Liver (tissue), 9 donors: ENCODE measurements around the gene NRG3. TPM values are rescaled to one million over a fixed set of nuclear protein-coding genes. Genes with fewer than 3 reads are reported as not detected.

Experiments
- DNase-seq: peaks from one replicate; pipeline ENCODE4 v3.0.0-alpha.2; 2017; ENCODE audit warnings: low spot score
- H3K27ac ChIP-seq, 2 donors: one replicate each; pipeline ENCODE4 v1.7.0; 2013; ENCODE audit warnings: inconsistent platforms in 2 of 2, low read length in 2 of 2, control low read depth in 1 of 2, low read depth in 1 of 2, mild to moderate bottlenecking in 1 of 2
- H3K27me3 ChIP-seq, 4 donors: one replicate each; pipeline versions ENCODE4 v1.6.1 to v1.7.0; 2013; ENCODE audit warnings: low read length in 3 of 4, inconsistent platforms in 1 of 4, mild to moderate bottlenecking in 1 of 4, moderate library complexity in 1 of 4; ENCODE audit not compliant: control insufficient read depth in 4 of 4, insufficient read depth in 4 of 4
- H3K36me3 ChIP-seq, 4 donors: one replicate each; pipeline versions ENCODE4 v1.6.1 to v1.7.0; 2013; ENCODE audit warnings: low read length in 3 of 4, mild to moderate bottlenecking in 3 of 4, low read depth in 1 of 4, moderate library complexity in 1 of 4; ENCODE audit not compliant: control insufficient read depth in 4 of 4, insufficient read depth in 3 of 4
- H3K4me1 ChIP-seq, 4 donors: one replicate each; pipeline versions ENCODE4 v1.6.1 to v1.7.0; 2013; ENCODE audit warnings: low read length in 3 of 4, mild to moderate bottlenecking in 3 of 4, moderate library complexity in 1 of 4; ENCODE audit not compliant: control insufficient read depth in 4 of 4, insufficient read depth in 4 of 4
- H3K4me3 ChIP-seq, 3 donors: one replicate each; pipeline versions ENCODE4 v1.6.1 to v1.7.0; 2013; ENCODE audit warnings: low read length in 3 of 3, control low read depth in 1 of 3, low read depth in 1 of 3, mild to moderate bottlenecking in 1 of 3
- H3K9ac ChIP-seq, 2 donors: one replicate each; pipeline ENCODE4 v1.7.0; 2013; ENCODE audit warnings: low read length in 2 of 2, mild to moderate bottlenecking in 2 of 2, moderate library complexity in 2 of 2, control low read depth in 1 of 2, low read depth in 1 of 2
- H3K9me3 ChIP-seq, 4 donors: one replicate each; pipeline versions ENCODE4 v1.6.1 to v1.7.0; 2013; ENCODE audit warnings: low read length in 3 of 4; ENCODE audit not compliant: control insufficient read depth in 4 of 4
- EGR1 ChIP-seq, 2 donors: IDR thresholded peaks; 2 replicates each; pipeline ENCODE4 v1.6.1; 2016 to 2018; ENCODE audit warnings: antibody characterized with exemption in 2 of 2, low read depth in 2 of 2
- FOXA1 ChIP-seq: IDR thresholded peaks from 2 replicates; pipeline ENCODE4 v1.6.1; 2016; ENCODE audit warnings: antibody characterized with exemption
- FOXA2 ChIP-seq: IDR thresholded peaks from 2 replicates; pipeline ENCODE4 v1.6.1; 2016; ENCODE audit warnings: antibody characterized with exemption
- GABPA ChIP-seq, 2 donors: IDR thresholded peaks in 1 of 2; conservative IDR thresholded peaks in 1 of 2; 2 replicates each; pipeline ENCODE4 v1.6.1; 2016; ENCODE audit warnings: antibody characterized with exemption in 2 of 2, mild to moderate bottlenecking in 1 of 2, moderate library complexity in 1 of 2
- HNF4A ChIP-seq, 2 donors: conservative IDR thresholded peaks; 2 replicates each; pipeline ENCODE4 v1.6.1; 2016; ENCODE audit warnings: antibody characterized with exemption in 2 of 2, mild to moderate bottlenecking in 2 of 2
- HNF4G ChIP-seq: IDR thresholded peaks from 2 replicates; pipeline ENCODE4 v1.6.1; 2016; ENCODE audit warnings: antibody characterized with exemption
- JUND ChIP-seq, 2 donors: IDR thresholded peaks; 2 replicates each; pipeline ENCODE4 v1.6.1; 2016; ENCODE audit warnings: antibody characterized with exemption in 2 of 2
- NR2F2 ChIP-seq: IDR thresholded peaks from 2 replicates; pipeline ENCODE4 v1.6.1; 2016; ENCODE audit warnings: antibody characterized with exemption
- RAD21 ChIP-seq, 2 donors: IDR thresholded peaks; 2 replicates each; pipeline ENCODE4 v1.6.1; 2016; ENCODE audit warnings: antibody characterized with exemption in 2 of 2, mild to moderate bottlenecking in 2 of 2
- RXRA ChIP-seq, 2 donors: IDR thresholded peaks; 2 replicates each; pipeline ENCODE4 v1.6.1; 2017 to 2018; ENCODE audit warnings: antibody characterized with exemption in 2 of 2, mild to moderate bottlenecking in 1 of 2
- SP1 ChIP-seq: IDR thresholded peaks from 2 replicates; pipeline ENCODE4 v1.6.1; 2018; ENCODE audit warnings: antibody characterized with exemption, mild to moderate bottlenecking
- TAF1 ChIP-seq: conservative IDR thresholded peaks from 2 replicates; pipeline ENCODE4 v1.6.1; 2016; ENCODE audit warnings: antibody characterized with exemption, mild to moderate bottlenecking
- YY1 ChIP-seq: IDR thresholded peaks from 2 replicates; pipeline ENCODE4 v1.6.1; 2016; ENCODE audit warnings: antibody characterized with exemption, mild to moderate bottlenecking
- WGBS: extraction: QIAGEN DNeasy Blood & Tissue Kit; methylation state at CpG from one replicate; pipeline ENCODE4 v1.1.7; 2013; 5-methylcytosine and 5-hydroxymethylcytosine counted together
- polyA plus RNA-seq, 2 donors: library from polyadenylated mRNA; stranded (reverse) in 1 of 2; unstranded in 1 of 2; fragments of 200-250 nt in 1 of 2; fragments of >200 nt in 1 of 2; fragmentation: Nextera tagmentation in 1 of 2; extraction: Ambion mirVana in 1 of 2; gene quantifications; one replicate each; pipeline versions ENCODE4 v1.2.1 to v1.2.3, GENCODE V29; 2013 to 2015
- total RNA-seq, 2 donors: library from RNA; depleted of rRNA; stranded (reverse); fragments of >200 nt; gene quantifications; one replicate each; pipeline ENCODE4 v1.2.3, GENCODE V29; 2014
- TF ChIP-seq, protein P1 (sequence below): IDR thresholded peaks from 2 replicates; pipeline ENCODE4 v1.6.1; 2016; ENCODE audit warnings: antibody characterized with exemption, mild to moderate bottlenecking
- TF ChIP-seq, protein P2 (sequence below): IDR thresholded peaks from 2 replicates; pipeline ENCODE4 v1.6.1; 2016; ENCODE audit warnings: antibody characterized with exemption
- TF ChIP-seq, protein P3 (sequence below): fragments of 150-350 bp; IDR thresholded peaks from 2 replicates; pipeline ENCODE4 v1.5.1; 2017; ENCODE audit warnings: improper control_type of control experiment, low read depth, low read length; ENCODE audit not compliant: missing input control
- TF ChIP-seq, protein P4 (sequence below): IDR thresholded peaks from 2 replicates; pipeline ENCODE4 v1.6.1; 2016; ENCODE audit warnings: antibody characterized with exemption
- TF ChIP-seq, protein P5 (sequence below): IDR thresholded peaks from 2 replicates; pipeline ENCODE4 v1.6.1; 2016; ENCODE audit warnings: antibody characterized with exemption
- donor health status: healthy.
- donor health status: healthy.
- donor health status: healthy.
- donor health status: healthy.
- donor health status: healthy.

The NRG3 gene
- total and polyA plus RNA-seq, 4 donors: 0.24 to 3.7 (median 0.38) TPM

DNA sequence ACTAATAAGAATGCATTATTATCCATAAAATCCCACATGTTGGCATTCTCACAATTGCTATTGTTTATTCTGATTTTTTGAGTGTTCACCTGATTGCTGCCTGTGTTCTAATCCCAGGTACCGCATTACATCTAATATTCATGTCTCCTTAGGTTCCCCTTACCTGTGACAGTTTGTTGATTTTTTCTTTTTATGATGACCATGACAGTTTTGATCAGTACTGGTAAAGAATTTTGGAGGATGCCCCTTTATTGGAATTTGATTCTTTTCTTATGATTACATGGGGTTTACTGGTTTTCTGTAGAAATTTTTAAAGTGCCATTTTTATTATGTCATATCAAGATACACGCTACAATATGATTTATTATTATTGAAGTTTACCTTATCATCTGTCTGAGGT, 1091.1 kb downstream of the NRG3 start (continued):
- TF ChIP-seq, protein P1, sequence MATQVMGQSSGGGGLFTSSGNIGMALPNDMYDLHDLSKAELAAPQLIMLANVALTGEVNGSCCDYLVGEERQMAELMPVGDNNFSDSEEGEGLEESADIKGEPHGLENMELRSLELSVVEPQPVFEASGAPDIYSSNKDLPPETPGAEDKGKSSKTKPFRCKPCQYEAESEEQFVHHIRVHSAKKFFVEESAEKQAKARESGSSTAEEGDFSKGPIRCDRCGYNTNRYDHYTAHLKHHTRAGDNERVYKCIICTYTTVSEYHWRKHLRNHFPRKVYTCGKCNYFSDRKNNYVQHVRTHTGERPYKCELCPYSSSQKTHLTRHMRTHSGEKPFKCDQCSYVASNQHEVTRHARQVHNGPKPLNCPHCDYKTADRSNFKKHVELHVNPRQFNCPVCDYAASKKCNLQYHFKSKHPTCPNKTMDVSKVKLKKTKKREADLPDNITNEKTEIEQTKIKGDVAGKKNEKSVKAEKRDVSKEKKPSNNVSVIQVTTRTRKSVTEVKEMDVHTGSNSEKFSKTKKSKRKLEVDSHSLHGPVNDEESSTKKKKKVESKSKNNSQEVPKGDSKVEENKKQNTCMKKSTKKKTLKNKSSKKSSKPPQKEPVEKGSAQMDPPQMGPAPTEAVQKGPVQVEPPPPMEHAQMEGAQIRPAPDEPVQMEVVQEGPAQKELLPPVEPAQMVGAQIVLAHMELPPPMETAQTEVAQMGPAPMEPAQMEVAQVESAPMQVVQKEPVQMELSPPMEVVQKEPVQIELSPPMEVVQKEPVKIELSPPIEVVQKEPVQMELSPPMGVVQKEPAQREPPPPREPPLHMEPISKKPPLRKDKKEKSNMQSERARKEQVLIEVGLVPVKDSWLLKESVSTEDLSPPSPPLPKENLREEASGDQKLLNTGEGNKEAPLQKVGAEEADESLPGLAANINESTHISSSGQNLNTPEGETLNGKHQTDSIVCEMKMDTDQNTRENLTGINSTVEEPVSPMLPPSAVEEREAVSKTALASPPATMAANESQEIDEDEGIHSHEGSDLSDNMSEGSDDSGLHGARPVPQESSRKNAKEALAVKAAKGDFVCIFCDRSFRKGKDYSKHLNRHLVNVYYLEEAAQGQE: no peak

DNA sequence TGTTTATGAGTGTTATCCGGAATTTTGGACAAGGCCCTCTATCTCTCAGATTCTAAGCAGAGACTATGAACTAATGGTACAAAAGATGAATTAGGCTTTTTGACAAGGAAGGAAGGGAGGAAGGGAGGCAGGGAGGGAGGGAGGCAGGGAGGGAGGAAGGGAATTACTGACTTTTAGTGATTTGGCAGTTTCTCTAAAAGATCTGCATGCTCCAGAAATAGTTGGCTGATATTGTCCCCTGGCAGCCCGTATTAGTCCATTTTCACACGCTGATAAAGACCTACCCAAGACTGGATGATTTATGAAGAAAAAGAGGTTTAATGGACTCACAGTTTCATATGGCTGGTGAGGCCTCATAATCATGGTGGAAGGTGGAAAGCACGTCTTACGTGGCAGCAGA, 1093.5 kb downstream of the NRG3 start:
- TF ChIP-seq RAD21 (IDR thresholded peaks at IDR 0.05) (no peak), HNF4A (conservative IDR thresholded peaks at IDR 0.05) (no peak), JUND (IDR thresholded peaks at IDR 0.05) (no peak), FOXA1 (no peak), FOXA2 (no peak), RXRA (IDR thresholded peaks at IDR 0.05) (no peak), HNF4G (no peak), GABPA (IDR thresholded peaks at IDR 0.05 in 1 of 2, conservative IDR thresholded peaks at IDR 0.05 in 1 of 2) (no peak)
- TF ChIP-seq, protein P2, sequence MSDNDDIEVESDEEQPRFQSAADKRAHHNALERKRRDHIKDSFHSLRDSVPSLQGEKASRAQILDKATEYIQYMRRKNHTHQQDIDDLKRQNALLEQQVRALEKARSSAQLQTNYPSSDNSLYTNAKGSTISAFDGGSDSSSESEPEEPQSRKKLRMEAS: no peak
- Histone ChIP-seq H3K9me3 (no peaks in the 10 kb centered on the region), H3K27ac (no peak overlapping the region), H3K4me1 (no peaks in the 10 kb centered on the region), H3K27me3 (no peaks in the 10 kb centered on the region), H3K36me3 (no peaks in the 10 kb centered on the region), H3K4me3 (no peak overlapping the region), H3K9ac (no peak overlapping the region)
- no peak for DNase-seq
- WGBS: 77% methylated on average over 5 of the region's 5 CpGs

DNA sequence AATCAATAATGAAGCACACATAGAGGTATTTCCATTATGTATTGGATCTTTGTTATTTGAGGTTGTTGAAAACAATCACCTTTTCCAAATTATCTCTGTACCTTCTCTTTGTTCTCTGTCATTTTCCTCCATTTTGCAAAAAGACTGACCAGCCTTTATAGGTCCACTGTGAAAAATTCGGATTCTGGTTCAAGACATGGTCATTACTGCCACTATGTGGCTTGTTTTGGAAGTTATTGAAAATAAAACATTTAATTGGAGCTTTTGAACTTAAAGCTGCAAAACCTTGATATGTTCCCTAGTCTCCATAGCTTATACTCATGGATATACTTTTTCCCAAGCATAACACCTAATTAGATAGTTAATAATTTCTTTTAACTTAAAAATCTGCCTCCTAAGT, 1094.4 kb downstream of the NRG3 start:
- no peak for DNase-seq
- H3K27ac ChIP-seq: no peak overlapping the region
- no peak overlapping the region for H3K9ac ChIP-seq
- no peaks in the 10 kb centered on the region for H3K27me3 ChIP-seq
- 41% methylated on average over 1 of the region's 1 CpG for WGBS
- H3K4me3 ChIP-seq: no peak overlapping the region
- H3K4me1 ChIP-seq: no peaks in the 10 kb centered on the region
- no peaks in the 10 kb centered on the region for H3K9me3 ChIP-seq
- no peak for TF ChIP-seq RXRA (IDR thresholded peaks at IDR 0.05)
- no peak for TF ChIP-seq HNF4G
- TF ChIP-seq, protein P3, sequence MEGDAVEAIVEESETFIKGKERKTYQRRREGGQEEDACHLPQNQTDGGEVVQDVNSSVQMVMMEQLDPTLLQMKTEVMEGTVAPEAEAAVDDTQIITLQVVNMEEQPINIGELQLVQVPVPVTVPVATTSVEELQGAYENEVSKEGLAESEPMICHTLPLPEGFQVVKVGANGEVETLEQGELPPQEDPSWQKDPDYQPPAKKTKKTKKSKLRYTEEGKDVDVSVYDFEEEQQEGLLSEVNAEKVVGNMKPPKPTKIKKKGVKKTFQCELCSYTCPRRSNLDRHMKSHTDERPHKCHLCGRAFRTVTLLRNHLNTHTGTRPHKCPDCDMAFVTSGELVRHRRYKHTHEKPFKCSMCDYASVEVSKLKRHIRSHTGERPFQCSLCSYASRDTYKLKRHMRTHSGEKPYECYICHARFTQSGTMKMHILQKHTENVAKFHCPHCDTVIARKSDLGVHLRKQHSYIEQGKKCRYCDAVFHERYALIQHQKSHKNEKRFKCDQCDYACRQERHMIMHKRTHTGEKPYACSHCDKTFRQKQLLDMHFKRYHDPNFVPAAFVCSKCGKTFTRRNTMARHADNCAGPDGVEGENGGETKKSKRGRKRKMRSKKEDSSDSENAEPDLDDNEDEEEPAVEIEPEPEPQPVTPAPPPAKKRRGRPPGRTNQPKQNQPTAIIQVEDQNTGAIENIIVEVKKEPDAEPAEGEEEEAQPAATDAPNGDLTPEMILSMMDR: peak; percentile 16
- no peak for TF ChIP-seq FOXA2
- TF ChIP-seq, protein P1: no peak
- no peak for TF ChIP-seq YY1
- TF ChIP-seq NR2F2: no peak
- TF ChIP-seq EGR1 (IDR thresholded peaks at IDR 0.05; ENCODE audit: low read depth in 2 of 2): no peak
- TF ChIP-seq, protein P4, sequence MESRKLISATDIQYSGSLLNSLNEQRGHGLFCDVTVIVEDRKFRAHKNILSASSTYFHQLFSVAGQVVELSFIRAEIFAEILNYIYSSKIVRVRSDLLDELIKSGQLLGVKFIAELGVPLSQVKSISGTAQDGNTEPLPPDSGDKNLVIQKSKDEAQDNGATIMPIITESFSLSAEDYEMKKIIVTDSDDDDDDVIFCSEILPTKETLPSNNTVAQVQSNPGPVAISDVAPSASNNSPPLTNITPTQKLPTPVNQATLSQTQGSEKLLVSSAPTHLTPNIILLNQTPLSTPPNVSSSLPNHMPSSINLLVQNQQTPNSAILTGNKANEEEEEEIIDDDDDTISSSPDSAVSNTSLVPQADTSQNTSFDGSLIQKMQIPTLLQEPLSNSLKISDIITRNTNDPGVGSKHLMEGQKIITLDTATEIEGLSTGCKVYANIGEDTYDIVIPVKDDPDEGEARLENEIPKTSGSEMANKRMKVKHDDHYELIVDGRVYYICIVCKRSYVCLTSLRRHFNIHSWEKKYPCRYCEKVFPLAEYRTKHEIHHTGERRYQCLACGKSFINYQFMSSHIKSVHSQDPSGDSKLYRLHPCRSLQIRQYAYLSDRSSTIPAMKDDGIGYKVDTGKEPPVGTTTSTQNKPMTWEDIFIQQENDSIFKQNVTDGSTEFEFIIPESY: no peak
- peak; percentile 65 to 67 for TF ChIP-seq RAD21 (IDR thresholded peaks at IDR 0.05)
- TF ChIP-seq HNF4A (conservative IDR thresholded peaks at IDR 0.05): no peak
- TF ChIP-seq, protein P5, sequence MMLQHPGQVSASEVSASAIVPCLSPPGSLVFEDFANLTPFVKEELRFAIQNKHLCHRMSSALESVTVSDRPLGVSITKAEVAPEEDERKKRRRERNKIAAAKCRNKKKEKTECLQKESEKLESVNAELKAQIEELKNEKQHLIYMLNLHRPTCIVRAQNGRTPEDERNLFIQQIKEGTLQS: no peak
- no peak for TF ChIP-seq TAF1
- TF ChIP-seq SP1: no peak
- TF ChIP-seq, protein P2: no peak
- no peak for TF ChIP-seq JUND (IDR thresholded peaks at IDR 0.05)
- no peak for TF ChIP-seq FOXA1
- no peaks in the 10 kb centered on the region for H3K36me3 ChIP-seq
